Ovary (tissue), 9 donors: ENCODE measurements around the gene NKAIN4. TPM values are rescaled to one million over a fixed set of nuclear protein-coding genes. Genes with fewer than 3 reads are reported as not detected.

Source experiments
- DNase-seq, 5 donors: peaks; one replicate each; pipeline ENCODE4 v3.0.0-alpha.2; 2019 to 2020
- H3K27ac ChIP-seq, 2 donors: fragments of 200-600 bp; one replicate each; pipeline versions ENCODE4 v1.5.1 to v1.8.0; 2019 to 2022
- H3K27me3 ChIP-seq: fragments of 200-600 bp; one replicate; pipeline ENCODE4 v1.8.0; 2022
- H3K36me3 ChIP-seq: fragments of 200-600 bp; sonication (generic); one replicate; pipeline ENCODE4 v1.5.1; 2019
- H3K4me1 ChIP-seq: one replicate; pipeline ENCODE4 v1.8.1; 2013; ENCODE audit warnings: mild to moderate bottlenecking, moderate library complexity; ENCODE audit not compliant: insufficient read depth
- H3K4me3 ChIP-seq: fragments of 200-600 bp; sonication (generic); one replicate; pipeline ENCODE4 v1.5.1; 2017
- H3K9me3 ChIP-seq, 2 donors: fragments of 200-600 bp in 1 of 2; sonication (generic) in 1 of 2; one replicate each; pipeline versions ENCODE4 v1.5.1 to v1.8.1; 2013 to 2019; ENCODE audit warnings: mild to moderate bottlenecking in 1 of 2, moderate library complexity in 1 of 2
- CTCF ChIP-seq, 3 donors: fragments of 450-650 bp in 2 of 3; fragments of 200-600 bp in 1 of 3; IDR thresholded peaks; one replicate each; pipeline versions ENCODE4 v1.5.1 to v1.8.0; 2016 to 2022; ENCODE audit warnings: antibody characterized with exemption in 3 of 3, mild to moderate bottlenecking in 1 of 3
- EP300 ChIP-seq: sonication (generic); formaldehyde crosslinking; IDR thresholded peaks from one replicate; pipeline ENCODE4 v1.6.1; 2017; ENCODE audit warnings: antibody characterized with exemption
- POLR2A ChIP-seq: fragments of 450-650 bp; IDR thresholded peaks from one replicate; pipeline ENCODE4 v1.6.1; 2017; ENCODE audit warnings: antibody characterized with exemption, mild to moderate bottlenecking, moderate library complexity
- WGBS, 3 donors: extraction: QIAGEN DNeasy Blood & Tissue Kit in 1 of 3; methylation state at CpG; one replicate each; pipeline versions ENCODE4 v1.1.5 to v1.1.7; 2013 to 2017; 5-methylcytosine and 5-hydroxymethylcytosine counted together
- intact Hi-C, 4 donors: fragments of 100-400 bp; cut with DNase I; formaldehyde crosslinking; loops; one replicate each; pipeline versions ENCODE4 v1.11.0 to v1.15.1; 2022 to 2023
- polyA plus RNA-seq, 2 donors: library from polyadenylated mRNA; stranded (reverse); fragments of 200-250 nt in 1 of 2; fragments of 350-450 nt in 1 of 2; fragmentation: Illumina TruSeq in 1 of 2; extraction: RNeasy Lipid Tissue Mini Kit (QIAGEN cat#74804) in 1 of 2; gene quantifications; one replicate each; pipeline ENCODE4 v1.2.3, GENCODE V29; 2013 to 2014
- total RNA-seq, 7 donors: library from RNA; depleted of rRNA in 2 of 7; stranded (reverse); fragments of >200 nt in 2 of 7; fragmentation: NEBNext Ultra II Directional in 3 of 7; extraction: Animal tissue kit (Norgen Biotek cat#: 25700) in 3 of 7; gene quantifications; one replicate each; pipeline versions ENCODE4 v1.1.0 to v1.2.4, GENCODE V29; 2016 to 2023
- donor health status: DM: no; HTN: no; CAD: no; lungs with moderate emphysema.
- donor health status: DM: no; HTN: no; CAD: no.
- donor health status: Bipolar disorder and iron deficiency.
- donor health status: DM: yes; HTN: yes; CAD: no.
- donor health status: DM: no; HTN: no; CAD: no.
- donor health status: DM: yes; HTN: yes; CAD: no.

The NKAIN4 gene
- total and polyA plus RNA-seq, 9 donors = 0.18 to 0.24 TPM; not detected in 7

- no peak for DNase-seq
- Histone ChIP-seq H3K4me3 (no peak overlapping the region), H3K27me3 (no peaks in the 10 kb centered on the region), H3K9me3 (no peaks in the 10 kb centered on the region), H3K4me1 (no peaks in the 10 kb centered on the region), H3K36me3 (no peaks in the 10 kb centered on the region), H3K27ac (no peak overlapping the region)
- WGBS, 3 donors = 83 to 89% (median 84%) methylated on average over 37 to 38 of the region's 38 CpGs
- intact Hi-C loops = no loop called here
- TF ChIP-seq EP300 (no peak), CTCF (IDR thresholded peaks at IDR 0.05) (no peak), POLR2A (no peak)
Observed at GRCh38 chr20:63281742-63282665, 27.7 kb upstream of the NKAIN4 start.

GRCh38 chr20:63280929-63281545 lies 26.8 kb upstream of the NKAIN4 start:
- Histone ChIP-seq H3K4me3 (no peak overlapping the region), H3K4me1 (no peaks in the 10 kb centered on the region), H3K9me3 (no peaks in the 10 kb centered on the region), H3K27me3 (no peaks in the 10 kb centered on the region), H3K27ac (no peak overlapping the region), H3K36me3 (no peaks in the 10 kb centered on the region)
- WGBS, 3 donors = 74 to 76% (median 76%) methylated on average over 16 to 19 of the region's 19 CpGs
- intact Hi-C loops = no loop called here
- DNase-seq = no peak
- TF ChIP-seq POLR2A = no peak
- TF ChIP-seq EP300 = no peak
- TF ChIP-seq CTCF (IDR thresholded peaks at IDR 0.05) = no peak

- H3K27me3 ChIP-seq = no peaks in the 10 kb centered on the region
- no peak for TF ChIP-seq CTCF (IDR thresholded peaks at IDR 0.05)
- TF ChIP-seq POLR2A = no peak
- no peak for TF ChIP-seq EP300
- no peak overlapping the region for H3K4me3 ChIP-seq
- H3K27ac ChIP-seq = no peak overlapping the region
- WGBS, 3 donors = 92 to 97% (median 95%) methylated on average over 6 of the region's 6 CpGs
- no peaks in the 10 kb centered on the region for H3K4me1 ChIP-seq
- intact Hi-C loops = no loop called here
- H3K36me3 ChIP-seq = no peaks in the 10 kb centered on the region
- no peaks in the 10 kb centered on the region for H3K9me3 ChIP-seq
- no peak for DNase-seq
Observed at GRCh38 chr20:63280371-63280770, 26.1 kb upstream of the NKAIN4 start.

GRCh38 chr20:63279931-63280330 lies 25.7 kb upstream of the NKAIN4 start:
- Histone ChIP-seq H3K27me3 (no peaks in the 10 kb centered on the region), H3K36me3 (no peaks in the 10 kb centered on the region), H3K27ac (no peak overlapping the region), H3K4me3 (no peak overlapping the region), H3K9me3 (no peaks in the 10 kb centered on the region), H3K4me1 (no peaks in the 10 kb centered on the region)
- intact Hi-C loops = loop anchor here in 1 of 4 donors (5.0 kb wide), 1 partner anchor 337 kb away; no protein-coding TSS in a partner anchor
- TF ChIP-seq CTCF (IDR thresholded peaks at IDR 0.05) (no peak), EP300 (no peak), POLR2A (no peak)
- 87 to 89% (median 88%) methylated on average over 15 of the region's 15 CpGs for WGBS, 3 donors
- no peak for DNase-seq
